ENCODE results near the gene TTC28.

Gene TTC28

GRCh38 chr22:27935897-27936296, 743.7 kb downstream of the TTC28 start:
- no peak for DNase-seq

- no peak for DNase-seq
Measured at GRCh38 chr22:27934069-27934468, 745.6 kb downstream of the TTC28 start.

GRCh38 chr22:27933186-27933983, 746.3 kb downstream of the TTC28 start:
- DNase-seq = no peak

- DNase-seq = no peak
Measured at GRCh38 chr22:27930331-27931060, 749.1 kb downstream of the TTC28 start.

Measured in activated CD4-positive, alpha-beta T cell treated with anti-CD3 and anti-CD28 coated beads, Interleukin-2, amount 50 U/mL, for 4 hours (primary cell).